Posterior vena cava (tissue), 2 donors: Measurements from ENCODE around the gene SHISAL2A. TPM values are rescaled to one million over a fixed set of nuclear protein-coding genes. Genes with fewer than 3 reads are reported as not detected.

Source experiments
- DNase-seq: peaks from one replicate; pipeline ENCODE4 v3.0.0-alpha.2; 2020; ENCODE audit warnings: low spot score
- intact Hi-C, 2 donors: fragments of 100-400 bp; cut with DNase I; formaldehyde crosslinking; loops; one replicate each; pipeline versions ENCODE4 v1.14.1 to v1.14.2; 2022 to 2023
- total RNA-seq, 2 donors: library from RNA; stranded (reverse); fragmentation: NEBNext Ultra II Directional; extraction: Animal tissue kit (Norgen Biotek cat#: 25700); gene quantifications; one replicate each; pipeline ENCODE4 v1.2.1, GENCODE V29; 2021
- donor health status: DM: yes; HTN: yes; CAD: no.
- donor health status: DM: yes; HTN: yes; CAD: no.

The SHISAL2A gene
- total RNA-seq, 2 donors from 2014 or later: 0.14 TPM; not detected in 1

GRCh38 chr1:52613636-52614373 is 19.2 kb upstream of the SHISAL2A start:
- no peak for DNase-seq
- intact Hi-C loops: loop anchor here in 1 of 2 donors (2.0 kb wide), 1 partner anchor 31 kb away; no protein-coding TSS in a partner anchor

- intact Hi-C loops: loop anchor here in 1 of 2 donors (2.0 kb wide), 1 partner anchor 30 kb away; no protein-coding TSS in a partner anchor
Measured at GRCh38 chr1:52614671-52615070, 18.3 kb upstream of the SHISAL2A start.

GRCh38 chr1:52615489-52616042 is 17.4 kb upstream of the SHISAL2A start:
- intact Hi-C loops: loop anchor here in 1 of 2 donors (2.0 kb wide), 1 partner anchor 29 kb away; no protein-coding TSS in a partner anchor

More at GRCh38 chr1:52614671-52615070, 18.3 kb upstream of the SHISAL2A start:
- DNase-seq: no peak

GRCh38 chr1:52621950-52622349 is 11.0 kb upstream of the SHISAL2A start:
- no peak for DNase-seq
- intact Hi-C loops: no loop called here

More at GRCh38 chr1:52615489-52616042, 17.4 kb upstream of the SHISAL2A start:
- no peak for DNase-seq

GRCh38 chr1:52623812-52624211 is 9.2 kb upstream of the SHISAL2A start:
- no peak for DNase-seq
- intact Hi-C loops: no loop called here

- no peak for DNase-seq
- intact Hi-C loops: no loop called here
Measured at GRCh38 chr1:52627028-52627427, 5.9 kb upstream of the SHISAL2A start.

- DNase-seq: no peak
- intact Hi-C loops: loop anchor here in 1 of 2 donors (1.0 kb wide), 1 partner anchor 22 kb away; no protein-coding TSS in a partner anchor
Measured at GRCh38 chr1:52628614-52629324, 4.2 kb upstream of the SHISAL2A start.

- no peak for DNase-seq
- intact Hi-C loops: loop anchor here in 1 of 2 donors (1.0 kb wide), 1 partner anchor 21 kb away; no protein-coding TSS in a partner anchor
Measured at GRCh38 chr1:52629325-52629643, 3.7 kb upstream of the SHISAL2A start.

- intact Hi-C loops: loop anchor here in 1 of 2 donors (1.0 kb wide), 1 partner anchor 21 kb away; no protein-coding TSS in a partner anchor
- no peak for DNase-seq
Measured at GRCh38 chr1:52629667-52630066, 3.3 kb upstream of the SHISAL2A start.

GRCh38 chr1:52631759-52632331 is 1.1 kb upstream of the SHISAL2A start:
- no peak for DNase-seq
- intact Hi-C loops: no loop called here

GRCh38 chr1:52633291-52633754 is 355 bp downstream of the SHISAL2A start:
- DNase-seq: no peak
- intact Hi-C loops: no loop called here

- DNase-seq: no peak
- intact Hi-C loops: no loop called here
Measured at GRCh38 chr1:52634111-52634510, 1.1 kb downstream of the SHISAL2A start.

- intact Hi-C loops: no loop called here
- DNase-seq: no peak
Measured at GRCh38 chr1:52635321-52636089, 2.5 kb downstream of the SHISAL2A start.

- no peak for DNase-seq
- intact Hi-C loops: no loop called here
Measured at GRCh38 chr1:52636721-52637695, 4.0 kb downstream of the SHISAL2A start.

GRCh38 chr1:52637946-52638345 is 5.0 kb downstream of the SHISAL2A start:
- intact Hi-C loops: no loop called here

GRCh38 chr1:52640697-52641096 is 7.7 kb downstream of the SHISAL2A start:
- intact Hi-C loops: no loop called here

More at GRCh38 chr1:52637946-52638345, 5.0 kb downstream of the SHISAL2A start:
- no peak for DNase-seq

GRCh38 chr1:52641307-52641706 is 8.3 kb downstream of the SHISAL2A start:
- intact Hi-C loops: no loop called here
- no peak for DNase-seq

More at GRCh38 chr1:52640697-52641096, 7.7 kb downstream of the SHISAL2A start:
- DNase-seq: no peak
